Hepatocyte (in vitro differentiated cells): ENCODE results near the gene TNNI3K.

ENCODE experiments used
- CTCF ChIP-seq: fragments of 200-600 bp; sonication (generic); IDR thresholded peaks from 2 replicates; pipeline ENCODE4 v1.5.1; 2016; ENCODE audit warnings: antibody characterized with exemption, mild to moderate bottlenecking; ENCODE audit not compliant: poor library complexity
- EZH2 ChIP-seq: fragments of 200-600 bp; sonication (generic); IDR thresholded peaks from 2 replicates; pipeline ENCODE4 v1.6.1; 2016; ENCODE audit warnings: antibody characterized with exemption, mild to moderate bottlenecking, borderline replicate concordance

GRCh38 chr1:74314438-74314837 lies 79.3 kb downstream of the TNNI3K start:
- no peak for TF ChIP-seq CTCF
- no peak for TF ChIP-seq EZH2
